ENCODE data around the gene ZNF512B. TPM values are rescaled to one million over a fixed set of nuclear protein-coding genes. Genes with fewer than 3 reads are reported as not detected.

Gene ZNF512B
- total and polyA plus RNA-seq, 7 donors: 3.3 to 14.4 (median 10.0) TPM

- TF ChIP-seq, protein P1, sequence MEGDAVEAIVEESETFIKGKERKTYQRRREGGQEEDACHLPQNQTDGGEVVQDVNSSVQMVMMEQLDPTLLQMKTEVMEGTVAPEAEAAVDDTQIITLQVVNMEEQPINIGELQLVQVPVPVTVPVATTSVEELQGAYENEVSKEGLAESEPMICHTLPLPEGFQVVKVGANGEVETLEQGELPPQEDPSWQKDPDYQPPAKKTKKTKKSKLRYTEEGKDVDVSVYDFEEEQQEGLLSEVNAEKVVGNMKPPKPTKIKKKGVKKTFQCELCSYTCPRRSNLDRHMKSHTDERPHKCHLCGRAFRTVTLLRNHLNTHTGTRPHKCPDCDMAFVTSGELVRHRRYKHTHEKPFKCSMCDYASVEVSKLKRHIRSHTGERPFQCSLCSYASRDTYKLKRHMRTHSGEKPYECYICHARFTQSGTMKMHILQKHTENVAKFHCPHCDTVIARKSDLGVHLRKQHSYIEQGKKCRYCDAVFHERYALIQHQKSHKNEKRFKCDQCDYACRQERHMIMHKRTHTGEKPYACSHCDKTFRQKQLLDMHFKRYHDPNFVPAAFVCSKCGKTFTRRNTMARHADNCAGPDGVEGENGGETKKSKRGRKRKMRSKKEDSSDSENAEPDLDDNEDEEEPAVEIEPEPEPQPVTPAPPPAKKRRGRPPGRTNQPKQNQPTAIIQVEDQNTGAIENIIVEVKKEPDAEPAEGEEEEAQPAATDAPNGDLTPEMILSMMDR (IDR thresholded peaks at IDR 0.05): no peak
- no peak for DNase-seq
These were observed 2.8 kb downstream of the ZNF512B start for GRCh38 chr20:63966944-63967322.

DNA sequence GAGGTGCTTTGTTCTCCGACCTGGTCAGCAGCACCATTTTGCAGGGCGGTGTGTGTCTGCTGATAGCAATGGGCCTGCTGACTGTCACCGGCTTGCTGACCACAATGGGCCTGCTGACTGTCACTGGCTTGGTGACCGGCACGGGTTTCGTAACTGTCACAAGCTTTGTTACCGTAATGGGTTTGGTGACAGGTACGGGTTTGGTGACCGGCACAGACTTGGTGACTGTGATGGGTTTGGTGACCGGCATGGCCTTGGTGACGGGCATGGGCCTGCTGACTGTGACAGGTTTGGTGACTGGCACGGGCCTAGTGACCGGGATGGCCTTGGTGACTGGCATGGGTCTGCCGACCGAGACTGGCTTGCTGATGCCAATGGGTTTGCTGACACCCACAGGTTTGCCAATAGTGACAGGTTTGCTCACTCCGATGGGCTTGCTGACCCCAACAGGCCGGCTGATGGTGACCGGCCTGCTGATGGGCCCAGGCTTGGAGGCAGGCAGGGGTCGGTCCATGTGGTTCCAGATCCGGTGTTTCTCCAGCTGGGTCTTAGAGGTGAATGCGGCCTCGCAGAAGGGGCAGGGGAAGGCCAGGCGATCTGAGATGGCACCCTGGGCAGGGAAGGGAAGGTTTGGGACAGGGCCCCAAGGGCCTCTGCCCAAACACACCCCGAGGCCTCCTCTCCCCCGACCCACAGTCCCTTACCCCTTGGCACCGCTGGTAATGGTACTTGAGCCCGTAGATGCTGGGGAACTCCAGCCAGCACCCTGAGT lies 3.4 kb downstream of the ZNF512B start:
- WGBS, 3 donors: 93 to 95% (median 93%) methylated on average over 27 of the region's 27 CpGs

More at GRCh38 chr20:63966944-63967322, 2.8 kb downstream of the ZNF512B start:
- H3K4me1 ChIP-seq: peaks cover 6% of the 10 kb centered on the region
- no peaks in the 10 kb centered on the region for H3K27me3 ChIP-seq (ENCODE audit: insufficient read depth in 3 of 3, low read length in 2 of 3)
- no peak overlapping the region for H3K27ac ChIP-seq
- 91 to 94% (median 92%) methylated on average over 11 to 13 of the region's 13 CpGs for WGBS, 3 donors
- H3K9me3 ChIP-seq: no peaks in the 10 kb centered on the region
- H3K36me3 ChIP-seq (ENCODE audit: insufficient read depth in 1 of 2, low read depth in 1 of 2): peaks cover 2 to 43% of the 10 kb centered on the region in 2 donors
- ATAC-seq: no peak
- no peak overlapping the region for H3K4me3 ChIP-seq
- intact Hi-C loops (cut with DNase I): loop anchor here in 1 of 2 donors (5.0 kb wide), 1 partner anchor 70 kb away; the partner anchor contains the start of gene DNAJC5

GRCh38 chr20:63964412-63964811 lies 5.3 kb downstream of the ZNF512B start:
- peaks cover 2 to 62% of the 10 kb centered on the region in 2 donors for H3K36me3 ChIP-seq (ENCODE audit: insufficient read depth in 1 of 2, low read depth in 1 of 2)
- ATAC-seq (no peak), DNase-seq (peak; percentile 11 to 46)
- H3K4me3 ChIP-seq: no peak overlapping the region
- H3K27ac ChIP-seq: no peak overlapping the region
- WGBS, 3 donors: 87 to 91% (median 90%) methylated on average over 14 to 16 of the region's 16 CpGs
- no peaks in the 10 kb centered on the region for H3K27me3 ChIP-seq (ENCODE audit: insufficient read depth in 3 of 3, low read length in 2 of 3)
- no peaks in the 10 kb centered on the region for H3K9me3 ChIP-seq
- TF ChIP-seq, protein P1 (IDR thresholded peaks at IDR 0.05): no peak
- intact Hi-C loops (cut with DNase I): no loop called here
- peaks cover 6% of the 10 kb centered on the region for H3K4me1 ChIP-seq

More for the DNA sequence above, 3.4 kb downstream of the ZNF512B start:
- TF ChIP-seq, protein P1 (IDR thresholded peaks at IDR 0.05): no peak
- no peaks in the 10 kb centered on the region for H3K9me3 ChIP-seq
- peaks cover 6% of the 10 kb centered on the region for H3K4me1 ChIP-seq
- intact Hi-C loops (cut with DNase I): loop anchor here in 1 of 2 donors (5.0 kb wide), 1 partner anchor 69 kb away; the partner anchor contains the start of gene DNAJC5
- ATAC-seq: no peak
- peak in 1 of 2 donors; percentile 60 for DNase-seq
- no peak overlapping the region for H3K27ac ChIP-seq
- peaks cover 2 to 49% of the 10 kb centered on the region in 2 donors for H3K36me3 ChIP-seq (ENCODE audit: insufficient read depth in 1 of 2, low read depth in 1 of 2)
- H3K27me3 ChIP-seq (ENCODE audit: insufficient read depth in 3 of 3, low read length in 2 of 3): no peaks in the 10 kb centered on the region
- no peak overlapping the region for H3K4me3 ChIP-seq

GRCh38 chr20:63963784-63964301 lies 5.9 kb downstream of the ZNF512B start:
- Histone ChIP-seq H3K27me3 (ENCODE audit: insufficient read depth in 3 of 3, low read length in 2 of 3) (no peaks in the 10 kb centered on the region), H3K4me3 (no peak overlapping the region), H3K27ac (no peak overlapping the region), H3K4me1 (peaks cover 3% of the 10 kb centered on the region), H3K9me3 (no peaks in the 10 kb centered on the region), H3K36me3 (ENCODE audit: insufficient read depth in 1 of 2, low read depth in 1 of 2) (peaks cover 2 to 67% of the 10 kb centered on the region in 2 donors)
- TF ChIP-seq, protein P1 (IDR thresholded peaks at IDR 0.05): no peak
- peak in 1 of 2 donors; percentile 10 for DNase-seq
- ATAC-seq: no peak
- intact Hi-C loops (cut with DNase I): no loop called here
- 89 to 93% (median 92%) methylated on average over 16 of the region's 16 CpGs for WGBS, 3 donors
